ENCODE results near the gene MS4A8.
"Not testable (repeated sequence)": the region's sequence is repeated elsewhere in the genome, so short reads cannot be mapped to it uniquely, and the experiment has no call there.

Gene MS4A8

DNA sequence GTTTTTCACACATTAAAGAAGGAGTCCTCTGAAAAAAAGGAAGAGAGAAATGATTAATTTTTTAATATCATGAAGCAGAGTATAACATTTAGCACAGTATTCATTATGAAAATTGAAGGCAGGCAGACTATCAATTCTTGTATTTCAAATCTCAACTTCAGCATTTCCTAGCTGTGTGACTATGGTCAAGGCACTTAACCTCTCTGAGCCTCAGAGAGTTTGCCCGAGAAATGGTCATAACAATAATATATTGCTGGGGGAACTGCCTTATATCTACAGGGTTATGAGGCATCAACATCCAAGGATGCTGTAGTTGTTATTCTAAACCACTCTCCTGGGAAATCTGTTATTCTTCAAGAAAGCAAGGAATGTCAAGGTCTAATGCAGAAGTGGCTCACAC, 26.2 kb downstream of the MS4A8 start:
- no peak for DNase-seq (ENCODE audit: low read depth in 3 of 3)

DNA sequence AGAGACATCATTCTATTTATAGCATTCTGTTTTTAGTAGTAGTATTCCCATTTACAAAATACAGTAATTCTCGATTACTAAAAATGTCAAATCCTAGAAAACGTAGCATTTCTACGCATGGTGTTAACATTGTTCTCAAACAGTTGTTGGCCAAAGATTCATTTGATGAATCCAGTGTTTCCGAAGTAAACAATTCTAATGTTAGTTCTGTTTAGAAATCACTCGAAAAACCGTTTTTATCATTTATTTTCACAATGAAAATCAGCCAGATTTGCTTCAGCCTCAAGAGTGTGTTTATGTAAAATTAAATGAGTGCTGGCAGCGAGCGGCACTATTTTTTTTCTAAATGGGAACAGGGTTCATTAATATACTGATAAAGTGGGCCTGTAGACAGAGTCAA, 32.2 kb downstream of the MS4A8 start:
- no peak for DNase-seq (ENCODE audit: low read depth in 3 of 3)

DNA sequence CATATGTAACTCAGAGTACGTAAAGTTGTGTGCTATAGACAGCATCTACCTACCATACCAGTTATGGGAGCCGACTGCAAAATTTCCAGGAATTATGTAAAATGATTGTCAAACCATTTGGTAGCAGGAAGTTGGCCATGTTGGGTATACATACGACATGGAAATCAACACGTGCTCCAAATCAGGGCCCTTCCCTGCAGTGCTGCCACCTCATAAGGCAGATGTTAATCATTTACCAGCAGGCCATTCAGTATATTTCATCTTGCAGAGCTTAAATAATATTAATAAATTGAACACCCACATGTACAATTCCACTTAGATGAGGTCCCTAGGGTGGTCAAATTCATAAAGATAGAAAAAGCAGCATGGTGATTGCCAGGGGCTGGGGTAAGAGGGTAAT, 34.9 kb downstream of the MS4A8 start:
- DNase-seq (ENCODE audit: low read depth in 3 of 3) = no peak

DNA sequence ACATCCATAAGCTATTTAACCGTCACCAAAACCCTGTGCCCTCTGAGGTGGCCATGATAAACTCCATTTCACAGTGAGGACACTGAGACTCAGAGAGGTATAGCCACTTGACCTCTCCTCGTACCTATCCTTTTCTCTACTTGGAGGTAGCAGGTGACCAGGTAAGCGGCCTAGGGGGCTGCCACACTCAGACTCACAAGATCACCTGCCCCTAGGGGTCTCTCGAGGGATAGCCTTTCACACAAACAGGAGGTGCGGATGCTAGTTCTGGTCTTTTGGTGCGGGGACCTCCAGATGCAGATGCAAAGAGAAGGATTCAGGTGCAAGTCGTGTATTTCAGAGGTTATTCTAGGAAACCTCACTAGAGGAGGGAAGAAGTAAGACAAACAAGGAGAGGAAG, 39.7 kb downstream of the MS4A8 start:
- DNase-seq (ENCODE audit: low read depth in 3 of 3) = no peak

DNA sequence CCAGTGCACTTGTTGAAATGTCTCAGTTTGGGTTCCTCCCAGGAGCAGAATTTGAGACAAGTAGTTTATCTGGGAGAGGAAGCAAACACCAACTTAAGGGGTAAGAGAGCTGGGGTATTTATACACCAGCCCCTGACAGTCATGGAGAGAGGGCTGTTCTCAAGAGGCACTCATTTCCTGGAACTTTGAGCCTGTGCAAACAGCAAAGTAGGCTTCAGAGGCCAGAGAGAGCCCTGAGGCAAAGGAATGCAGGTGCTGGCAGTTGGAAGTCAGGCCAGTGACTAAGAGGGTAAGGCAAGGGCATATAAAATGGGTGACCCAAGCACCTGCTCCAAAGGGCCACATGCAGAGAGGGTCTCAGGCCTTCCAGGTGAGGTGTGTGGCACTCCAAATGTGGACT, 41.2 kb downstream of the MS4A8 start:
- DNase-seq (ENCODE audit: low read depth in 3 of 3) = no peak

DNA sequence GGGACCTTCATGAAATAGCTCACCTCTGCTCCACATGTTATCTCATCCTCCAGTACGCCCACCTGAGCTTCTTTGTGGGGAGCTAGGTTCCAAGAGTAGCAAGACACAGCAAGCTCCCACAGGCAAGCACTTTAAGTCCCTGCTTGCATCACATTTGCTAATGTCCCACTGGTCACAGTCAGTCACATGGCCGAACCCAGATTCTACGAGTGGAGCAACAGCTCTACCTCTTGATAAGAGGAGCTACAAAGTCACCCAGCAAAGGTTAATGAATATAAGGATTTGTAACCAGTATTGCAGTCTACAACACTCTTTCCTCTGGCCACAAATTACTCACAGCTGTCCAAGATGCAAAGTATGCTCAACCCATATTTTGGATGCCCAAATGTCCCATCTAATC, 42.0 kb downstream of the MS4A8 start:
- no peak for DNase-seq (ENCODE audit: low read depth in 3 of 3)

DNA sequence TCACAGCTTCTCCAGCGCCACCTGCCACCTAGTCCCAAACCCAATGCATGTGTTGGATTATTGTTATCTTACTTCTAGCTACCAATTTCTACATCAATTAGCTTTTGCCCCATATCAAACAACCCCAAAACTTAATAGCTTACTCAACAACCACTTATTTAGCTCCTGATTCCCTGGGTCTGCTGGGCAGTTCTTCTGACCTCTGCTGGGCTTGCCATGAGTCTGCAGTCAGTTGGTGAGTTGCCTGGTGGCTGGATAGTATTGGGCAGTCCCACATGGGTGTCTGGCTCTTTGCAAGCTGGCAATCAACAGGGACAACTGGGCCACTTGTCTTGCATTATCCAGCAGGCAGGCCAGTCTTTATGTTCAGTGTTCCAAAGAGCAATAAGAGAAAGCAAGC, 43.6 kb downstream of the MS4A8 start:
- DNase-seq (ENCODE audit: low read depth in 3 of 3) = no peak

DNA sequence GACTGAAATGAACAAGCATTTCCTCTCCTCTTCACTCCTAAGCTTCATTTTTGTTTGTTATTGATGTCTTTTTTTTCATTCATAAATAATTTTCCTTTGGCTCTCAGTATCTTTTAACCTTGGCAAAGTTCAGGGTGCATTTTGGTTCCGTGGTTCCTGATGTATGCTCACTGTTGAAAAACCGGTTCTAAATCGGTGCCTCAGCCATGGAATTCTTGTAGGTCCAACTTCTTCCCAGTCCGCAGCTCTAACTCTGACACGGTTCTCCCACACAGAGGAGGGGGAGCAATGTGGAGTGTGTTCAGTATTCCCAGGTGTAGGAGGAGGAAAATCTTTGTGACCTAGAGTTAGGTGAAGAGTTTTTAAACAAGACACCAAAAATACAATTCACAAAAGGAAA, 44.7 kb downstream of the MS4A8 start:
- no peak for DNase-seq (ENCODE audit: low read depth in 3 of 3)

DNA sequence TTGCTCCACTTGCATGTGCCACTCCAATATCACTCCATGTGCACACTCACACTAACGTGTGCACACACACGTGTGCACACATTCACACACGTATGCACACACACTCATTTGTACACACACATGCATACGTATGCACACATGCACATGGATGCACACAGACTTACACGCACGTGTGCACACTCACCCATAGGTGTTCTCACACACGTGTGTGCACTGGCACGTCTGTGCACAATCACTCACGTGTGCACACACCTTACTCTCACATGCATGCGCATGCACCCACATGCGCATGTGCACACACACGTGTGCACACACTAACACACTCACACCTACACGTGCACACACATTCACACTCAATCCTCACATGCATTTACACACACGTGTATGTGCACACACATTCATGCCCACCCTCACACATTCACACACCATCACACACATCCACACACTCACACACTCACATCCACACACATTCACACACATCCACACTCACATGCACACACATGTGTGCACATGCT, 48.0 kb downstream of the MS4A8 start:
- no peak for DNase-seq (ENCODE audit: low read depth in 3 of 3)

DNA sequence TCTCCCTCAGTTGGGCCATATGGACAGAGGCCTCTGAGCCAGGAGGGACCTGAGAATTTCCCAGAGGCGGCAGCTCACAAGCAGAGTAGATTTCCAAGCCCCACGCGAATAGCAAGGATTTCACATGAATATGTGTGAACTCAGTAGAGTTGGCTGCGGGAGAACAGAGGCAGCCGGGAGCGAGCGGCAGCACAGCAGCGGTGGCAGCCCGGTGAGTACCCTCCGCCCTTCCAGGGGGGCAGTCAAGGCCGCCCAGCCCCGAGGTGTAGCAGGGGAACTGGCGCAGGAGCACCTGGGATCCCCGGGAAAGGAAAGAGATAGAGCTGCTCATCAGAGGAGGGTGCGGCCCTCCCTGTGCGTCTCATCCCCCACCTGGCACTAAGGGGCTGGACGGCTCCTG, 48.8 kb downstream of the MS4A8 start:
- DNase-seq (ENCODE audit: low read depth in 3 of 3) = no peak

DNA sequence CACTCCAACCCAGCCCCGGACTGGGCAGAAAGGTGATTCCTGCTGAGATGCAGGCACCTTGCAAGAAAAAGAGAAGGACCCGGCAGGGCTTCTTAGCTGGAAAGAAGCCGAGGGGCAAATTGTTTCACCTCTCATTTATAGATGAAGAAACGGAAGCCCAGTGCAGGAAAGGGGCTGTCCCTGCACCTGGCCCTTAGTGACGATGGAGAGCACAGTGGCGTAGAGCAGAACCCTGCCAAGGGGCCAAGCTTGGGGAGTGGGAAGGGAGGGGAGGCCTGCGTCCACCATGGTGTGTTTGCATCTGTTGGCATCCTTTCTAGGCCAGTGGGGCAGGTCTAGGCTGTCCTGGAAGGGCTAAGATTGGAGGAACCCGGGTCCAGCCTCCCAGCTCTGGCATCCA, 49.4 kb downstream of the MS4A8 start:
- DNase-seq (ENCODE audit: low read depth in 3 of 3) = no peak

DNA sequence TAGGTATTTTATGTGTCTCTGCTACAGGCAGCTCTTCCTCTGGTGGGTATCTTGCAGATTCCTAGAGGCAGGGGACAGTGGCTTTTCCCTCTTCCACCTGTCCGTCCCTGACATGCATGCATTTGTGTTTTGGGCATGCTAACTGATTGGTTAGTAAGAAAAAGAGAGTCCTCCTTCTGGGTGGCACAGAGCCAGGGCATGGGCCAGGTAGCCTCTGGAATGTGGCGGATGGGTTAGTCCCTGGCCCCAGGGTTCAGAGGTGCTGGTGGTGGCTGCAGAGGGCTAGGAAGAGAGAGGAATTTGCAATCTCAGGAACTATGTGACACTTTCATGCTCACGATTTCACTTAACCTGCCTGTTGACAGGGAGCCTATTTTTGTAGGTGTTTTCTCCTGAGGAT, 51.5 kb downstream of the MS4A8 start:
- no peak for DNase-seq (ENCODE audit: low read depth in 3 of 3)

DNA sequence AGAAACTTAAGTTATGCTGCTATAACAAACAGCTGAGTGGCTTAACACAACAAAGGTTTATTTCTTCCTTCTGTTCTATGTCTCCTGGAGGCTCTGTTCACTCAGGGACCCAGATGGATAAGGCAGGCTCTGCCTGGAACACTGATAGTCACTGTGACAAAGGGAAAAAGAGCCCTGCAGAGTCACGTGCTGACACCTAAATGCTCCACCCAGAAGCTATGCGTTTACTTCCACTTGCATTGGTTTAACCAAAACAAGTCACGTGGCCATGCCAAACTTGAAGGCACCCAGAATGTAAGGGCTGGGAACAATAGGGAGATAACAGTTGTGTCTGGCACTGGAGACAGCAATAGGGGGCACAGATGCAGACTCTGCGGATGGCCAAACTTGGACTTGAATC, 53.9 kb downstream of the MS4A8 start:
- DNase-seq (ENCODE audit: low read depth in 3 of 3) = no peak

DNA sequence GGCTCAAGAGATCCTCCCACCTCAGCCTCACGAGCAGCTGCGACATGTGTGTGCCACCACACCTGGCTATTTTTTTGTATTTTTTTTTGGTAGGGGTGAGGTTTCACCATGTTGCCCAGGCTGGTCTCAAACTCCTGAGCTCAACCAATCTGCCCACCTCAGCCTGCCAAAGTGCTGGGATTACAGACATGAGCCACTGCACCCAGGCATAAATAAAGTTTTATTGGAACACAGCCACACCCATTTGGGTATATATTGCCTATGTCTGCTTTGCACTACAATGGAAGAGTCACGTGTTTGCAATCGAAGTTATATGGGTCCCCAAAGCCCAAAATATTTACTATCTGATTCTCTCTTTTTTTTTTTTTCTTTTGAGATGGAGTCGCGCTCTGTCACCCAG, 55.5 kb downstream of the MS4A8 start:
- DNase-seq (ENCODE audit: low read depth in 3 of 3) = no peak

DNA sequence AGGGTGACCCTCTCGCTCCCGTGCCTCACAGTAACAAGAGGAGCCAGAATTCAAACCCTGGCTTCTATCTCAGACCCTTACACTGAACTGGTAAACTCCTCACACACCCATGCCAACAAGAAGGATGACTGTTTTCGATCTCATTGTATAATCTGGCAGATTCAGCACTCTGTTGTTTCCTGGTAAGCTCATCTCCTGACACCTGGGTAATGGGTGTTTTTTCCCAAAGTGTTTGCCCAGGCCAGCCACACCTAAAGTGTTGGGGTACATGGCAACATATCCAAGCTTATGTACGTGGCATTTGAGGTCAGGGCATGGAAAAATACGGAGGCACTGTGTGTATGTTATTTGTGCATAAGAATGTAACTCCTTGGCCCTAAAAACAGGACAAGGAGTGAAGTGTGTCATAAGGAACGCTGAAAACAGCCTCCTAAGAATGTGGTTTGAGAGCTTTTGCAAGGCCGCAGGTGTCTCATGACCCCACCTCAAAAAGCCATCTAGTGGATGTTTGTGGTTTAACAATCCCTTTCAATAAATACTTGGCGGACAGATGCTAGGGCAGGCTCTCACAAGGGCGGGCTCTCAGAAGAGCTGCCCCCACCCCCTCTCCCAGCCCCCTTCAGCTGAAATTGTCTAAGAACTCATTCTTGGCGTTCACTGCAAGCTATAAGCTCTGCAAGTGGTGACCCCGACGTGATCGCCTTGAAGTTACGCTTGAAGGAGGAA, 57.1 kb downstream of the MS4A8 start, which contains the start of gene MS4A15:
Gene MS4A15, plus strand, starts transcription at position 561 of the 726 bp plus-strand sequence. CDS start 6,867 bp downstream, outside the sequence.
- DNase-seq (ENCODE audit: low read depth in 3 of 3) = no peak

DNA sequence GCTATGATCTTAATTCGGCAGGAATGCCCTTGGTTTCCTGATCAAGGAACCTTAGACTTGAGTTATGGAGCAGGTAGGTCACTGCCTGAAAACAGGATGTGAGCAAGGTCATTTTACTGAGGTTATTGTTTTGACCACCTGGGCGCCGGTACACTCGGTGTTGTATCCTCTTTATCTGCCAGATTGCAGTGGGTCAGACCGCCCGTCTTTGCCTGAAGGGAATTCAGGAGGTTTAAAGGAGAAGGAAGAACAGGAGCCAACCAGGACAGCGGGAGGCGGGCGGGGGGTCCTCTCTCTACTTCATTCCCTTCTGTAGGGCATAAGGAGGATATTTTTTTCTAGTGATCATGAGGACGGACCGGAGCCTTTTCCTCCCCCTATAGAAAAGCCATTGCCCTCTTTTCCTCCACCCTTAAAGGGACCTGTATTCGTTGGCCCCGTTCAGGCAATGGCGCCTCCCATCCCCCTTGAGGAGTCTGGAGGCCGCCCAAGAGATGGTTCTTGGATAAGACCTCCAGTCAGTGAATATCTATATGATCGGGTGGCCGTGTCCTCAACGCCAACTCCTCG, 57.9 kb downstream of the MS4A8 start:
- DNase-seq (ENCODE audit: low read depth in 3 of 3) = no peak

DNA sequence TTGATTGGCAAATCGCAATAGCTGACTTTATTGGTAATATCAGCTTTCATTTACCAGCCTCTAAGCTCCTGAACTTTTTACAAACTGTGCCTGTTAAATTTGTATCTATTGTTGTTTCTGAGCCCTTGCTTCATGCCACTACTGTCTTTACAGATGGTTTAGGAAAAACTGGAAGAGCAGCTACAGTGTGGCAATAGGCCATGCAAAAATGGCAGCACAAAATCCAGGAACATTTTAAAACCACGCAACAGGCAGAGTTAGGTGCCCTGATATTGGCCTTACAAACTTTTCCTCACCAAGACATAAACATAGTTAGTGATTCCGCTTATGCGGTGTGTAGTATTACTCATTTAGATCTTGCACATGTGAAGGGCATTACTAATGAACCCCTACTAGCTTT, 59.3 kb downstream of the MS4A8 start:
- not testable (repeated sequence) for DNase-seq (ENCODE audit: low read depth in 3 of 3)

DNA sequence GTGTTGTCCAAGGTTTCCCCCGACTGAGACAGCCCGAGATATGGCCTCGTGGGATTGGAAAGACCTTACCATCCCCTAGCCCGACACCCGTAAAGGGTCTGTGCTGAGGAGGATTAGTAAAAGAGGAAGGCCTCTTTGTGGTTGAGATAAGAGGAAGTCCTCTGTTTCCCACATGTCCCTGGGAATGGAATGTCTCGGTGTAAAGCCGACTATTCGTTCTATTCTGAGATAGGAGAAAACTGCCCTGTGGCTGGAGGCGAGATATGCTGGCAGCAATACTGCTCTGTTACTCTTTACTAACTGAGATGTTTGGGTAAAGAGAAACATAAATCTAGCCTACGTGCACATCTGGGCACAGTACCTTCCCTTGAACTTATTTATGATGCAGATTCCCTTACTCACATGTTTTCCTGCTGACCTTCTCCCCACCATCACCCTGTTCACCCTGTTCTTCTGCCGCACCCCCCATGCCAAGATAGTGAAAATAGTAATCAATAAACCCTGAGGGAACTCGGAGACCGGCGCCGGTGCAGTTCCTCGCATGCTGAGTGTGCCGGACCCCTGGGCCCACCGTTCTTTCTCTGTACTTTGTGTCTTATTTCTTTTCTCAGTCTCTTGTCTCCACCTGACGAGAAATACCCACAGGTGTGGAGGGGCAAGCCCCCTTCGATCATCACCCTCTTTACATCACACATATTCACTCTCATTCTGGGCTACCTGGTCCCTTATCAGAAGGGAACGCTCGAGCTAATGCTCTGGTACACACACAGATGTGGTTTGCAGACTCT, 60.2 kb downstream of the MS4A8 start:
- DNase-seq (ENCODE audit: low read depth in 3 of 3) = not testable (repeated sequence)

DNA sequence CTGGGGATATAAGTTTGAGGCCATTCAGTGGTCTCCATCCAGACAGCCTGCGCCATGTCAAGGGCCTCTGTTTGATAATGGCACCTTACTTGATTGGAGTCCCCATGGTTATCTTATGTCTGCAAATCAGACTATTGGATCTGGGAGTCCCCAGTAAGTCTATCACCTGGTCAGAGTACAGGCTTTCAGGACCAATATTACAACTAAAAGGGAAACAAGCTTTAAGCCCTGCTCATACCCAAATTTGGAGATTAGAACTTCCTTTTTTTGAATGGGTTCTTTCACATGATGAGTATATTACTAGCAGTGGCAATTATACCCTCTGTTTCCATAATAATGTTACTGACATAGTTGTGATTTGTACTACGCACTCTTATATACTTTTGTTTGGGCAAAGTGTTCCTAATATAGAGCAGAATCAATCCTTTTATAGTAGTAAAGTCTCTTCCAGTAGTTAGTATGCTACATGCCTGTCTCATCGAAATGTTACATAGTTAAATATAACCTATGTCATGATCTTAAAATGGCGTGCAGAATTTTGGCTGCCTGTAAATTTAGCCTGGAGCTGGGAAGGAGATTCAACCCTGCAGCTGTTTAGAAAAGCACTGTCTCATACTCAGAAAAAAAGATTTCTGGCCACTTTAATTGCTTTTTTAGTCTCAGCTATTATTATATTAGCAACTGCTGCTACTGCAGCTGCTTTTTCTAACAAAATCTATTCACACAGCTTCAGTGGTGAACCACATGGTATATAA, 62.2 kb downstream of the MS4A8 start:
- no peak for DNase-seq (ENCODE audit: low read depth in 3 of 3)

DNA sequence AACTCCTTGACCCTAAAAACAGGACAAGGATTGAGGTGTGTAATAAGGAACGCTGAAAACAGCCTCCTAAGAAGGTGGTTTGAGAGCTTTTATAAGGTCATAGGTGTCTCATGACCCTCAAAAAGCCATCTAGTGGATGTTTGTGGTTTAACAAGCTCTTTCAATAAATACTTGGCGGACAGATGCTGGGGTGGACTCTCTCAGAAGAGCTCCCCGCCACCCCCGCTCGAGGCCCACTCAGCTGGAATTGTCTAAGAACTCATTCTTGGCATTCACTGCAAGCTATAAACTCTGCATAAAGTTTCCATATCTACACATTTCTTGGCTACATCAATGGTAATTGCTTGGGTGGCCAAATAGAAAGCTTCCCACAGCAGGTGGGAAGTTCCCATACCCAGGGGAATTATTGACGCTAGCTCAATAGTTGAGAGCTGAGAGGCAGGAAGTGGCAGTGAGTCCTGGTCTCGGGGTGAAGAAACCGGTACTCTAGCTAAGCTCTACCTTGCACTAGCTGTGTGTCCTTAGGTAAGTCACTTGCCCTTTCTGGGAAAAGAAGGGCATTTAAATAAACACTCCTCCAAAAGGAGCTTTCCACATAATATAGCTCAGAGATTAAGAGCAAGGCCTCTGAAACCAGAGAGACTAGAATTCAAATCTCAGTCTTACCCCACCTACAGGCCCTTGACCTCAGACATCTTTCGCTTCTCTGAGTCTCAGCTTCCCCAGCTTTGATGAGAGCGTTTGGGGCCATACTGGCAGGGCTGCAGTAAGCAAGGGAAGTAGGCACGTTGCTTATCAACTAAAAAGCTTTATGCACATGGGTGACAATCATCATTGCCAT, 63.7 kb downstream of the MS4A8 start:
- no peak for DNase-seq (ENCODE audit: low read depth in 3 of 3)
